GM18951 (cell line): ENCODE data around the gene TENT5C.

Experiments used
- POLR2A ChIP-seq: IDR thresholded peaks from 4 replicates; pipeline ENCODE4 v1.6.1; 2011; ENCODE audit warnings: mild to moderate bottlenecking; ENCODE audit not compliant: insufficient read length, insufficient read depth; ENCODE audit errors: extremely low read depth
- in situ Hi-C: fragments of 300-500 bp; cut with MboI; formaldehyde crosslinking; loops from one replicate; pipeline ENCODE4 v1.12.0; 2022; ENCODE audit warnings: low sequenced_read_pairs, mixed read lengths, inconsistent platforms; ENCODE audit not compliant: unreplicated experiment

TENT5C gene

DNA sequence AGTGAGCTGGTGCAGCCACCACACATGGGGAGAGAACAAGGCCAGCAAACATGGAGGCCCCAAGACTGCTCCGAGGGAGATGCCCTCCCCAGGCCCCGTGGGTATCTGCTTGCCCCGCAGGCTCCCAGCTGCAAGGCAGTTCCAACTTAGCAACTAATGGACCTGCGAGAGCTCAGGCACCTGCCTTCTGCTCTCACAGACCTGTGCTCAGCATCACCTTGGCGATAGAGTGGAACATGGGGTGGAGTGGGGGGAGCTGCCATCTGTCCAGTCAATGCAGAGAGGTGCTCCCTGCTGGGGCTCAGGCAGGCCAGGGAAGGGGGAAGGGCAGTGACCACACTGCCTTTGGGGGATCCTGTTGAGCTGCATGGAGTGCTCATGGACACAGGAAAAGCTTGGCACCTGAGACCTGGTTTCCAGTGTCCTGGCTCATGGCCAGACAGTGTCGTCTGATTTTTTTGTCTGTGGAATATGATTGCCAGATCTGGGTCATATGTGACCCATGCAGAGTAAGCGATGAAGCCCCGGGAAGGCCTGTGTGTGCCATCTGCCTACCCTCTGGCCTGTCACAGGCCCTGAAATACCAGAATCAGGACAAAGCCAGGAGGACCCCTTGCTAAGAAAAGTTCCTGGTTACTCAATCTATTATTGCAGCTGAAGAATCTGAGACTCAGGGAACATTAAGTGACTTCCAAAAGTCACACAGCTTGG is 39.9 kb upstream of the TENT5C start:
- TF ChIP-seq POLR2A: no peak
- in situ Hi-C loops: no loop called here

DNA sequence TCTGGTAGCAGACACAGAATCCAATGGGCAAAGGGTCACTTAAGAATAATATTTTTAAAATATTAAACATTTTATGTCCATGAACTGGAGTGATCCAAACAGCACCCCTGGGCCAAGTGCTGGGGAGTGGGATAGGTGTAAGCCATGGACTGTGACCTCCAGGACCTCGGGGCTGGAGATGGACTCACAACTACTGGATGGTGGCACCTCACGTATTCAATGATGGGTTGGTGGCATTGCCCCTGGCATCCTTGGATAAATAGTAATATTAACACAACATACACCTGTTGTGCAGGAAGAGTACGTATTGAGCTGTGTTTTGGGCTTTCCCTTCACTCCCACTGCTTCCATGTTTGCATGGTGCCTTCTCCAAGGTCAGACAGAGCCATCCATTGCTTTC is 39.3 kb upstream of the TENT5C start:
- no peak for TF ChIP-seq POLR2A
- in situ Hi-C loops: no loop called here

DNA sequence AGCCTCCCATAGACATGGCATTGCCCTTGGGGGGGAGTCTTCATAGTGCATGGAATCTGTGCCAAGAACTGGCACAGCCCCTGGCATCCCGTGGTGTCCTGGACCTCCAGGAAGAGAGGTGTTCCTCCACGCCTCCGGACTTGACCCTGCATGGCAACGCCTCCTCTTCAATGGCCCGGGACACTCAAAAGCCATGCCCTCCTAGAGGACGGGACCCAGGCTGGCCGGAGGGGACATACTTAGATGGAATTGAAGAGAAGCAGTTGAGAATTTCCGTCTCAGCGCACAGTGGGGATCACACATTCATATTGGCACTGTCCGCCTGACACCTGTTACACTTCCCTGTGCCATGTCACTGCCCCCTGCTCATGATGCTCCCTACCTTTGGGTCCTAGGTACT is 38.4 kb upstream of the TENT5C start:
- in situ Hi-C loops: no loop called here
- no peak for TF ChIP-seq POLR2A

DNA sequence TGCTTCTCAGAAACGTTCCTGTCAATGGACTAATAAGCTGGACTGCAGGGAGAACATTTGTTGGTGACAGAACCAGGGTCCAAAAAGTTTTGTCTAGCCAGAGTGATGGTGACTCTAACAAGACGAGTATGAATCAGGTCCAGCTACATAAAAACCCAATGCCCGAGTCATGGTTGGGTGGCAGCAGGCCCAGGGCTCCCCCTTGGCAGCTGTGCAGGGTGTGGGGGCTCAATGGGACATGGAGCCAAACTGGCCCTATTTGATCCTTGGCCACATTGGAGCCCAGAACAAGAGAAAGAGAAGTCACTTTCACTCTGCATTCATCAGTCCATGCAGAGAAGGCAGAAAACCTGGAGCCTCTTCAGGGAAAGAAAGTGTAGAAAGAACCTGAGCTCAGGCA is 37.9 kb upstream of the TENT5C start:
- in situ Hi-C loops: no loop called here
- no peak for TF ChIP-seq POLR2A

DNA sequence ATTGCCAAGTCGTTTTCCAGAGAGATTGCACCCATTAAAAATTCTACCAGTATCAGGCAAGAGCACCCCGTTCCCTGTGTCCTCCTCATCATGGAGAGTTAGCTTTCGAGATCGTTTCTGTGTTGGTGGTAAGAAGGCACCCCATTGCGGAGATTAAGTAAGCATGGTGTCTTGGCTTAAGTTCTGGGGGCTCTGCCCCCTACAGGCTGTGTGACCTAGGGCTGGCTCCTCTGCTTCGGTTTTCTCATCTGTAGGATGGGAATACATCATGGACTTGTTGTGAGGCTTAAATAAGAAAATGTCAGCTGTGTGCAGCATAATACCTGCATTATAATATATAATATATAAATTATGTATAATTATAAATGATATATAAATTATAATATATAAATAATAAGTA is 36.8 kb upstream of the TENT5C start:
- TF ChIP-seq POLR2A: no peak

DNA sequence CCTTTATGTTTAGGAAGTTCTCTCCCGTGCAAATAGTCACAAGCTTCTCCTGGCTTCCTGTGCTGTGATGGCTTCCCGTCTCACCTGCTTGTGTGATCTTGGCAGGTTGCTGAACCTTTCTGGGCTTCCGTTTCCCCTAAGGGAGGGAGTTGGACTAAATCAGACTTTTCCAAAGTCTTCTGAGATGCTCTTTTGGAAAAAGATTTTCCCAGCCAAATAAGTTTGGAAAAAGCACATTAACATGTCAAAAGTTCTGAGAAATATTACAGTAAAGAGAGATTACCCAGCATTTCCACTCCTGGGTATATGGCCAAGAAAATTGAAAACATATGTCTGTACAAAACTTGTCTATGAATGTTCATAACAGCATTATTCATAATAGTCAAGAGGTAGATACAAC is 36.0 kb upstream of the TENT5C start:
- in situ Hi-C loops: no loop called here

More for the DNA sequence above, 36.8 kb upstream of the TENT5C start:
- in situ Hi-C loops: no loop called here

DNA sequence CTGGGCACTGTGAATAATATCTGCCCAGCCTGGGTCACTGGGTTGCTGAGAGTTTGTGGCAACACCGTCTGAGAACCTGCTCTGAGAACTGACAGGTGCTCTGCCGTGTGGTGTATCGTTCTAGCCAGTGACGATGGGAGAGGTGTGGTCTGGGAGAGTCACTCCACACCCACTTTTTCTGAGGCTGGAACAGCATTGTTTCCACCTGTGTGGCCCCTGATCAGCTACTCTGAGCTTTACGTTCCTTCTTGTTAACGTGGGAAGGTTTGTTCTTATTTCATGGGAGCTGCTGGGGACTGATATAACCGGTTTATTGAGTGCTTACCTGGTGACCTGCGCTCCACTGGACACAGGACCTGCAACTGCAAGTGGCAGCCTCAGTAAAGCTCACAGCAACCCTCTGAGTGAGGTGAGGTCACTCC is 34.8 kb upstream of the TENT5C start:
- TF ChIP-seq POLR2A: no peak
- in situ Hi-C loops: no loop called here

More for the DNA sequence above, 36.0 kb upstream of the TENT5C start:
- TF ChIP-seq POLR2A: no peak

DNA sequence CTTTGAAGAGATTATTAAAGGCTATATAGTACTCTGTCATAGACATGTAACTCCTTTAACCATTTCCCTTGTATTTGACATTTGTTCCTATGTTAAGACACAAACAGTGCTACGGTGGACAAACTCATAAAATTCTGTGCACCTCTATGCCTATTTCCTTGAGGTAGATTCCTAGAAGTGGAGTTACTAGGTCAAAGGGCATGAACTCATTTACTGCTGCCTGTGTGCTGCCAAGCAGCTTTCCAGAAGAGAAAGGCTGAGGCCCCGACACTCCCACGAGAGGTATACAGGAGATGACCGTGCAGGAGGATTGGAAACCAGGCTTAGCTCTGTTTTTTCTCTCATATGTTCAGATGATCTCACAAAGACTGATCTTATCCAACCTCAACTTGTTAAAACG is 34.4 kb upstream of the TENT5C start:
- in situ Hi-C loops: no loop called here
- TF ChIP-seq POLR2A: no peak

DNA sequence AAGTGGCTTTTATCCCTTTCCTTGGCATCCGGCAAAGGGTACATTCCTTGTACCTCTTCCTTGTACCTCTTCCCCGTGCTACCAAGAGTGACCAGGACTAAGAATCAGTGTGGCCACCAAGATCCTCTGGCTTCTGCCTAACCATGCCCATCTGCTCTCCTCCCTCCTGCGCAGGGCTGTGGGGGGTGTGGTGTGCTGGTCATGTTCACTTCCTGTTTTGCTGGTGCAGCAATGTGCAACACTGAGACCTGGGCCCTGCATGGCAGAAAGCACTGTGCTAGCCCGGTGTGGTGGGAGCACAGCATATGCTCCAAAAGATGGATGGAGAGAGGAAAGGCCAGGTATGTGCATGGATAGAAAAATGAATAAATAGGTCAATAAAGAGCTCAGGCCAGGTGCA is 33.3 kb upstream of the TENT5C start:
- no peak for TF ChIP-seq POLR2A
- in situ Hi-C loops: no loop called here

DNA sequence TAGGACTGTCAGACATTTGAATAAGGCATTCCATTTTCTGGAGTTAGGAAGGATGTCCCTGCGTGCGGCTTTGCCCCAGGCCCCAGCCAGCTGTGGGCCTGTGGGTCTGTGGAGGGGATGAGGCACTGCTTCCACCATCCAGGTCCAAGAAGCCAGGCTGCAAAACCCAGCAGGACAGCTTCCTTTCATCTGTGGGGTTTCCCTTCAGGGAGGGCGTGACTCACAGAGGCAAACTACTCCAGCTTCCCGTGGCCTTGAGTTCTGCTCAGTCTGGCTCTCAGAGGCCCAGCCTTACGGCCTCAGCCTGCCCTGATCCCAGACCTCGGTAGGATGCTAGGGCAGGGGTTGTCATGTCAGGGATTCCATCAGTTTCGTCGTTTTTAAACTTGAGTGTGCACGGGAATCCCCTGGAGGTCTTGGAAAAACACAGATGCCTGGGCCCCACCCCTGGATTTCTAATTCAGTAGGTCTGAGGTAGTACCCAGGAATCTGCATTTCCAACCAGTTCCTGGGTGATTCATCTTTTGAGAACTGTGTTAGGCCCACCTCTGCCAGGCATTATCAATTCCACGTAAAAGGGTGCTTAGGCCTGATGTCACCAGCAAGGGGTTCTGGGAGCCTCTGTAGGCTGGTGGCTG is 32.3 kb upstream of the TENT5C start:
- in situ Hi-C loops: no loop called here
- TF ChIP-seq POLR2A: no peak

DNA sequence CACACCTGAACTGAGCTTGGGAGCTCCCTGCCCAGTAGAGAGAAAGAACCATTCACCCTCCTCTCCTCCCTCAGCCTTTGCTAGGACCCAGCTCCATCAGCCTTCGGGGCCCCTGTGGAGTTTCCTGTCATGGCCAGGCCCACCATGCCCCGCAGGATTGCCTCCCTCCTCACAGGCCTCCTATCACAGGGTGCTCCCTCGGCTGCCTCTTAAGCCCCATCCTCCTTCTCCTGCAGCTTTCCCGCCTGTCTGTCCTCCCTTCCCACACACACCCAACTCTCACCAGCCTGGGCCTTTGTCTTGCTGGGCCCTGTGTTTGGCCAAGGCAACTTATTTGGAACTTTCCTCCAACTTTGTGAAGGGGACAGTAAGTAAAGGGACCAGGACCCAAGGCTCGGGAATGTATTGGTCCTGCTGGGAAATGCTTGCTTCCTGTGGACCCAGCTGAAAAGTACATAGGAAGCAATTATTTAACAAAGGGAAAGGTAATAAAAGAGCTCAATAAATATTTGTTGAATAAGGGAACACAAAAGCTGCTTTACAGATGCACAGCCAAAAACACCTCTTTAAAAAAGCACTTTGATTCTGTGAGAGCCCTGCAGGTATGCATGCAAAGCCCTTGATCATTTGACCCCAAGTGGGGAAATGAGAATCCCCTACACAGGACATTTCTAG is 31.6 kb upstream of the TENT5C start:
- TF ChIP-seq POLR2A: no peak
- in situ Hi-C loops: no loop called here

DNA sequence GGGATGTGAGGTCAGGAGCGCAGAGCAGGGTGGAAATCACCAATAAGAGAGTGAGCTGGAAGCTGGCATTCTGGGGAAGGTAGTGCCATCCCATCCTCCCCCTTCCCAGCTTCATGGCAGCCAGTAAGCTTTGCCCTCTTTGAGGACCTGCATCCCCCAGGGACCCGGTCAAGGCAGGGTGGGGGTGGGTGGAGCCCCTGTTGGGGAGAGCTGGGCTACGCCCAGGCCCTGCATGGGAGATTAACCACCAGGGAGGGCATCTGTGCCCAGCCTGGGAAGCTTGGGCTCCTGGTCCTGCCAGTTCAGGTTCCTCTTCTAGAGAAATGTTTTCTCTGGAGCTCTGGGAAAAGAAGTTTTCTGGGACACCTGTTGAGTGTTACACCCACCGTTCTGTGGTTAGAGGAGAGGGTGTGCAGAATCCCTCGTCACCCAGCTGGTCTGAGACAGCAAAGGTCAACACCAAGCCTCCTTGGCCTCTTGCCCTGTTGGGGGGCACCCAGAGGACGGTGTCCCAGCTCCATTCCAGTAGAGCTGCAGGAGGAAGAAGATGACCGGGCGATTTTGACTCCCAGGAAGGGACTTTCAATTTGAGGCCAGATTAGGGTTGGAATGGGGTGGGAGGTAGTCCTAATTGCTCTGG is 30.1 kb upstream of the TENT5C start:
- no peak for TF ChIP-seq POLR2A
- in situ Hi-C loops: no loop called here

DNA sequence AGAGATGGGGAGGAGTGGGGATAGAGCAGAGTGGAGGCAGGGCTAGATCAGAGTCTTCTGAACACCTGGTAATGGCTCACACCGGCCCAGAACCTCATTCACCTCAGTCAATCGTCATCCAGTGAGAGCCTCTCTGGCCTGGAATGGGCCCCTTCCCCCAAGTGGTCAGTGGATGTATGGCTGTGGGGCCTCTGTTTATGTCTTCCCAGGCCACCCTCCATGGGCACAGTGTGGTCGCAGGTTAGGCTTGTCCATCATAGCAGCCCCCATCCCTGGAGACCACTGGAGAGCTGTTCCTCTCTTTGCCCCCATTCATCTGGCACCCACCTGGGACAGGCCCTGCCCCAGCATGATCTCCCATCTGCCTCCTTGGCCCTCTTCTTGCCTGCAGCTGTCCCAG is 29.6 kb upstream of the TENT5C start:
- in situ Hi-C loops: no loop called here

More for the DNA sequence above, 29.6 kb upstream of the TENT5C start:
- no peak for TF ChIP-seq POLR2A
